Loucy (cell line): ENCODE data around the gene EIF6.

Experiments used
- H2AFZ ChIP-seq: fragments of 200-600 bp; sonication (generic); 2 replicates; pipeline ENCODE4 v1.6.0; 2016; ENCODE audit warnings: antibody characterized with exemption, mild to moderate bottlenecking, low read length, moderate library complexity
- H3F3A ChIP-seq: fragments of 200-600 bp; 2 replicates; pipeline ENCODE4 v1.6.0; 2016; ENCODE audit warnings: antibody characterized with exemption, low read depth, mild to moderate bottlenecking
- H3K27me3 ChIP-seq: fragments of 200-600 bp; sonication (generic); 2 replicates; pipeline ENCODE4 v1.6.1; 2014; ENCODE audit warnings: low read length, mild to moderate bottlenecking; ENCODE audit not compliant: insufficient read depth, poor library complexity, severe bottlenecking
- H3K36me3 ChIP-seq: fragments of 200-600 bp; sonication (generic); 2 replicates; pipeline ENCODE4 v1.6.1; 2016; ENCODE audit warnings: low read length; ENCODE audit not compliant: insufficient read depth
- H3K4me1 ChIP-seq: fragments of 200-600 bp; sonication (generic); 2 replicates; pipeline ENCODE4 v1.5.1; 2014; ENCODE audit warnings: low read length, mild to moderate bottlenecking; ENCODE audit not compliant: insufficient read depth, poor library complexity, severe bottlenecking
- H3K4me2 ChIP-seq: fragments of 200-600 bp; sonication (generic); 2 replicates; pipeline ENCODE4 v1.6.0; 2014; ENCODE audit warnings: antibody characterized with exemption, low read length, low read depth, mild to moderate bottlenecking; ENCODE audit not compliant: poor library complexity, severe bottlenecking
- H3K4me3 ChIP-seq: fragments of 200-600 bp; sonication (generic); 2 replicates; pipeline ENCODE4 v1.5.1; 2014; ENCODE audit warnings: low read length, mild to moderate bottlenecking, mixed read lengths; ENCODE audit not compliant: poor library complexity, severe bottlenecking
- H3K79me2 ChIP-seq: fragments of 200-600 bp; sonication (generic); 2 replicates; pipeline ENCODE4 v1.6.1; 2014; ENCODE audit warnings: low read length; ENCODE audit not compliant: insufficient read depth
- H3K9ac ChIP-seq: fragments of 200-600 bp; sonication (generic); 2 replicates; pipeline ENCODE4 v1.6.0; 2014; ENCODE audit warnings: mild to moderate bottlenecking, low read depth, low read length, moderate library complexity; ENCODE audit not compliant: poor library complexity, severe bottlenecking
- H3K9me2 ChIP-seq: fragments of 200-600 bp; sonication (generic); replicated peaks from 2 replicates; pipeline ENCODE4 v1.6.1; 2016; ENCODE audit warnings: low read depth, low read length, mixed read lengths
- H3K9me3 ChIP-seq: fragments of 200-600 bp; sonication (generic); 2 replicates; pipeline ENCODE4 v1.6.1; 2014; ENCODE audit warnings: mild to moderate bottlenecking, antibody characterized with exemption, low read length, low read depth; ENCODE audit not compliant: insufficient read depth
- H4K20me1 ChIP-seq: fragments of 200-600 bp; sonication (generic); 2 replicates; pipeline ENCODE4 v1.6.0; 2014; ENCODE audit warnings: antibody characterized with exemption, low read length, mild to moderate bottlenecking; ENCODE audit not compliant: insufficient read depth, poor library complexity, severe bottlenecking
- CTCF ChIP-seq: fragments of 200-600 bp; sonication (generic); conservative IDR thresholded peaks from 2 replicates; pipeline ENCODE4 v1.5.1; 2014; ENCODE audit warnings: mild to moderate bottlenecking, antibody characterized with exemption, low read length
- EZH2phosphoT487 ChIP-seq: fragments of 200-600 bp; IDR thresholded peaks from 2 replicates; pipeline ENCODE4 v1.6.1; 2018; ENCODE audit warnings: antibody characterized with exemption, mild to moderate bottlenecking, moderate library complexity, borderline replicate concordance

EIF6 gene

GRCh38 chr20:35274172-35275092, 10.1 kb downstream of the EIF6 start:
- H3K9me3 ChIP-seq = no peaks in the 10 kb centered on the region
- H3K79me2 ChIP-seq = peaks cover 10% of the 10 kb centered on the region; the same call in 1 of the 2 replicates
- H4K20me1 ChIP-seq = peaks cover 3% of the 10 kb centered on the region
- peaks cover 3% of the 10 kb centered on the region for H3K4me1 ChIP-seq
- H3K4me3 ChIP-seq = no peak overlapping the region
- H2AFZ ChIP-seq = no peak overlapping the region
- TF ChIP-seq EZH2phosphoT487 (no peak), CTCF (no peak)
- no peak overlapping the region for H3K9ac ChIP-seq
- no peak overlapping the region for H3K4me2 ChIP-seq
- no peaks in the 10 kb centered on the region for H3K9me2 ChIP-seq
- H3K27me3 ChIP-seq = no peaks in the 10 kb centered on the region
- peaks cover 4% of the 10 kb centered on the region; the same call in 1 of the 2 replicates for H3F3A ChIP-seq
- peaks cover 17% of the 10 kb centered on the region; the same call in 1 of the 2 replicates for H3K36me3 ChIP-seq

DNA sequence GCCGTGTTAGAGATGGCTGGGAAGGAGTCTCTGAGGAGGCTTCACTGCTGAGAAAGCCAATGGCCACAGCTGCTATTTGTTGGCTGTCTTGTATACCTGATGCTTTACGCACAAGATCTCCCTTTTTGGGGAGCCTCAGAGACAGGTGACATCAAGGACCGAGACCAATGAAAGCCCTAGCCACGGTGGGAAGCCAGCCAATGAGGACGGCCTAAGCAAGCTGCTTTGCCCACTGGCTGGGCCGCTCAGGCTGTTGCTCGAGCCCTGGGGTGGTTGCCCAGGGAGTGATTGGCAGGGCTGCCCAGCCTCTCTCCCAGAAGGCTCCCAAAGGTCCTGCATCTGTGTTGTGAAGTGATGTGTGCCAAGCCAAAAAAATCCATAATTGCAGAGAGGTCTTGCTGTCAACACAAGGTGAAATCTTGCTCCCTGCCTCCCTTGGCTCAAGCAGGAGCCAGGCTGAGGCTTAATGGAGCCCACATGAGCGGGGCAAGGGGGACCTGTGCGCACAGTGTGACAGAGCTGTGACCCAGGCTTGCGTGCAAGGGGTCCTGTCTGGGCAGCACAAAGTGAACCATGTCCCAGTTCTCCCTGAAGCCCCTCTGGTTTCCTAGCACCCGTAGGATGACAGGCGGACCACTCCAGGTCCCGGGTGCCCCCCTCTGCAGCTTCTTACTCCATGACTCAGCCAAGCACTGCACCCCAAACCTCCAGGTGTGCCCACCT, 11.0 kb downstream of the EIF6 start:
- H3K9me3 ChIP-seq = no peaks in the 10 kb centered on the region
- peaks cover 4% of the 10 kb centered on the region; the same call in 1 of the 2 replicates for H3F3A ChIP-seq
- H3K4me1 ChIP-seq = peaks cover 3% of the 10 kb centered on the region
- H3K9me2 ChIP-seq = no peaks in the 10 kb centered on the region
- H3K27me3 ChIP-seq = no peaks in the 10 kb centered on the region
- H3K4me2 ChIP-seq = no peak overlapping the region
- peaks cover 9% of the 10 kb centered on the region; the same call in 1 of the 2 replicates for H3K36me3 ChIP-seq
- H3K9ac ChIP-seq = no peak overlapping the region
- TF ChIP-seq EZH2phosphoT487 = no peak
- TF ChIP-seq CTCF = no peak
- no peak overlapping the region for H3K4me3 ChIP-seq
- no peak overlapping the region for H2AFZ ChIP-seq
- H3K79me2 ChIP-seq = peaks cover 10% of the 10 kb centered on the region; the same call in 1 of the 2 replicates
- peaks cover 3% of the 10 kb centered on the region for H4K20me1 ChIP-seq

GRCh38 chr20:35271904-35272303, 12.7 kb downstream of the EIF6 start:
- H2AFZ ChIP-seq = no peak overlapping the region
- H3K79me2 ChIP-seq = peaks cover 8% of the 10 kb centered on the region; the same call in 1 of the 2 replicates
- no peaks in the 10 kb centered on the region for H3K9me2 ChIP-seq
- H3K4me1 ChIP-seq = peaks cover 3% of the 10 kb centered on the region
- H4K20me1 ChIP-seq = peaks cover 2% of the 10 kb centered on the region
- H3K27me3 ChIP-seq = no peaks in the 10 kb centered on the region
- H3K4me2 ChIP-seq = no peak overlapping the region
- no peak overlapping the region for H3K9ac ChIP-seq
- H3F3A ChIP-seq = no peaks in the 10 kb centered on the region
- TF ChIP-seq CTCF (no peak), EZH2phosphoT487 (no peak)
- H3K4me3 ChIP-seq = no peak overlapping the region
- H3K36me3 ChIP-seq = peaks cover under 1% of the 10 kb centered on the region; the same call in 1 of the 2 replicates
- H3K9me3 ChIP-seq = no peaks in the 10 kb centered on the region
